ENCODE results near the gene OSGIN1. TPM values are rescaled to one million over a fixed set of nuclear protein-coding genes. Genes with fewer than 3 reads are reported as not detected.

OSGIN1 gene
- total RNA-seq, 1 experiment from 2014 or later: 6.4 TPM

DNA sequence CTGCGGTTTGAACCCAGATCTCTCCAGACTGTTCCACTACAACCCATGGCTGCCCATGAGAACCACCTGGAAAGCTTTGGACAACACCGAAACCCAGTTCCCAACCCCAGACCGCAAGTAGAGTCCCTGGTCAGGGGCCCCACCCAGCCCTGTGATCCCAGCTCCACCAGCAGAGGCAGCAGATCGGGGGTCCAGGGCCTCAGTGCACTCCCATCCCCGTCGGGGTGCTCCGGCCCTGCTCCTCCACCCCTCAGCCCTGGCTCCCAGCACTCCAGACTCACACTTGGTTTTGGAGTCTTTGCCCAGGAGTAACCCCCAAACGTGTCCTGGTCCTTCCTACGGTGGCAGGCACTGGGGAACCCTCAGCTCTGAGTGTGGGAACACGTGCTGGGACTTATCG is 20.7 kb upstream of the OSGIN1 start:
- no peak for DNase-seq (ENCODE audit: low read depth in 1 of 2, low spot score in 2 of 2)
- H3K4me3 ChIP-seq: no peak overlapping the region
- H3K9me3 ChIP-seq (replicated peaks): no peaks in the 10 kb centered on the region; the same call in 1 of the 2 replicates
- no peaks in the 10 kb centered on the region for H3K36me3 ChIP-seq
- H3K27ac ChIP-seq: no peak overlapping the region
- no peaks in the 10 kb centered on the region for H3K27me3 ChIP-seq (replicated peaks)
- H3K4me1 ChIP-seq (replicated peaks): no peaks in the 10 kb centered on the region

DNA sequence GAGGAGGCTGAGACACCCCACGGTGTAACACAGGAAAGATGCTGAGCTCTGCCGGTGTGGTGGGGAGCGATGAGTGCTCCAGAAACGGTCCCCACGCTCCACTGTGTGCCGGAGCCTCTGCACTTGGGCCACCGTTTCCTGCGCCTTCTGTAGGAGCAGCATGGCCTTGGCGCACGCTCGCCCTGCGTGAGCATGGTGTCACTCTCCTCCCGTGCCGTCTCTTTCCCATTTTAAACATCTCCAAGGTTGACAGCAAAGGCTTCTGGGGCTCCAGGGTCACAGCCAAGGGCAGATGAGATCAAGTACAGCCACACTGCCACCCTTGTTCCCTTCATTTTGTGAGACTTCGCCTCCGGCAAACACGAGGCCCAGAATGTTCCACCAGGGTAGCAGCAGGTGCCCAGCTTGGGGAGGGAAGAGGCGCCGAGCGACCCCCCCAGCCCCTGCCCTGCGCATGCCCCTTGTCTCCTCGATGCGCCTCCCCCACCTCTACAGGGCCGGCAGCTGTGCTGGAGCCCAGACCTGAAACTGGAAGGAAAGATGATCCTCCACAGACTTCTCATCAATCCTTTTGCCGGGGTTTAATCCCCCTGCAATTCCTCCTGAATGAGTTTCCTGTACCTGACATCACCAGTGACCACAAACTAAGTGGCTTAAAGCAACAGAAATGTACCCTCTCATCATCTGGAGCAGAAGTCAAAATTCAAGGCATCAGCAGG is 19.9 kb upstream of the OSGIN1 start:
- DNase-seq (ENCODE audit: low read depth in 1 of 2, low spot score in 2 of 2): no peak
- no peaks in the 10 kb centered on the region for H3K4me1 ChIP-seq (replicated peaks)
- H3K27me3 ChIP-seq (replicated peaks): no peaks in the 10 kb centered on the region
- H3K36me3 ChIP-seq: no peaks in the 10 kb centered on the region
- no peaks in the 10 kb centered on the region; the same call in 1 of the 2 replicates for H3K9me3 ChIP-seq (replicated peaks)
- H3K27ac ChIP-seq: no peak overlapping the region
- H3K4me3 ChIP-seq: no peak overlapping the region

DNA sequence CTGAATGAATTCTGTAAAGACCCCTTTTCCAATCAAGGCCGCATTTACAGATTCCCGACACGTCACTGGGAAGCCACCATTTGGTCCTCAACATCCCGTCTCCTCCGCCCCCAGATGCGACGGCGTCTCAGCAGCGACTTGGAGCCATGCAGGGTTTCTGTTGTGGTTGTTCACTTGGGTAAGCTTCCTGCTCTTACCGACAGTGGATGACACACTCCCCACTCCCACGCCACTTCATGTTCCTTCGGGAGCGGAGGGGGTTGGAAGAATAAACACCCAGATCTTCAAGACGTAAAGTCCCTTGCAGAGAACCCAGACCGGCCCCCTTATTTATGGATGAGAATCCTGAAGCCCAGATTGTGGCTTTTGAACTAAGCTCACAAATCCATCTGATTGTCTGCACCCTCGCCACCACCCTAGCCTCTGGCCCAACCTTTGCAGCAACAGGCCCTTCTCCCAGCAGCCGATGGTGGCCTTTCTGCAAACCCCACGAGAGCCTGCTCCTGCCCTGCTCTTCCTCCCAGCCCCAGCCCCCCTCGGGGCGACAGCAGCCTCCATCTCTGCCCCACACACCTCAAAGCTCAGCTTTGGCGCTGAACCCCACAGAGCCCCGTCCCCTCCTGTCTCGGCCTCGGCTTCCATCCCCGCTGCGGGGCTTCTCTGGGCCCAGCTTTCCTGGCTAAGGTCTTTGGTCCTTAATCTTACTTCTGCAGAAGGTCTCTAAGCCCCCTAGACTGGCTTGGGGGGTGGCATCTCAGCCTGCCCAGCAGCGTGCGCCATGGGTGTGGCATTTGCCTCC is 19.0 kb upstream of the OSGIN1 start:
- DNase-seq (ENCODE audit: low read depth in 1 of 2, low spot score in 2 of 2): no peak
- no peak overlapping the region for H3K27ac ChIP-seq
- H3K9me3 ChIP-seq (replicated peaks): no peaks in the 10 kb centered on the region; the same call in 1 of the 2 replicates
- H3K4me1 ChIP-seq (replicated peaks): no peaks in the 10 kb centered on the region
- H3K27me3 ChIP-seq (replicated peaks): no peaks in the 10 kb centered on the region
- no peak overlapping the region for H3K4me3 ChIP-seq
- H3K36me3 ChIP-seq: no peaks in the 10 kb centered on the region

DNA sequence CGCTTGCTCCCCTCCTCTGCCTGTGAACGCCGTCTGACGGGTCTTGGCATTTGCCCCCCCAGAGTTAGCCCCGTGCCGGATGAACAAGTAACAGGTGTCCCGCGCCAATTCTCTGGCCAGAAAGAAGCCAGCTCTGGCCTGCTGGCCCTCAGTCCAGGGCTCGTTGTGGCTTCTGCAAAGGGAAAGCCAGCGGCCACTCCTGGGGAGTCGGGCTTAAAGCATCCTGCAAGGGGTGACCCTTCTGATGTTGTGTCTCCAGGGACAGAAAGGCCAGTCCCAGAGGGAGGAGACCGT is 18.4 kb upstream of the OSGIN1 start:
- Histone ChIP-seq H3K4me1 (replicated peaks) (no peaks in the 10 kb centered on the region), H3K27me3 (replicated peaks) (no peaks in the 10 kb centered on the region), H3K27ac (no peak overlapping the region), H3K36me3 (no peaks in the 10 kb centered on the region), H3K9me3 (replicated peaks) (no peaks in the 10 kb centered on the region; the same call in 1 of the 2 replicates), H3K4me3 (no peak overlapping the region)
- no peak for DNase-seq (ENCODE audit: low read depth in 1 of 2, low spot score in 2 of 2)

DNA sequence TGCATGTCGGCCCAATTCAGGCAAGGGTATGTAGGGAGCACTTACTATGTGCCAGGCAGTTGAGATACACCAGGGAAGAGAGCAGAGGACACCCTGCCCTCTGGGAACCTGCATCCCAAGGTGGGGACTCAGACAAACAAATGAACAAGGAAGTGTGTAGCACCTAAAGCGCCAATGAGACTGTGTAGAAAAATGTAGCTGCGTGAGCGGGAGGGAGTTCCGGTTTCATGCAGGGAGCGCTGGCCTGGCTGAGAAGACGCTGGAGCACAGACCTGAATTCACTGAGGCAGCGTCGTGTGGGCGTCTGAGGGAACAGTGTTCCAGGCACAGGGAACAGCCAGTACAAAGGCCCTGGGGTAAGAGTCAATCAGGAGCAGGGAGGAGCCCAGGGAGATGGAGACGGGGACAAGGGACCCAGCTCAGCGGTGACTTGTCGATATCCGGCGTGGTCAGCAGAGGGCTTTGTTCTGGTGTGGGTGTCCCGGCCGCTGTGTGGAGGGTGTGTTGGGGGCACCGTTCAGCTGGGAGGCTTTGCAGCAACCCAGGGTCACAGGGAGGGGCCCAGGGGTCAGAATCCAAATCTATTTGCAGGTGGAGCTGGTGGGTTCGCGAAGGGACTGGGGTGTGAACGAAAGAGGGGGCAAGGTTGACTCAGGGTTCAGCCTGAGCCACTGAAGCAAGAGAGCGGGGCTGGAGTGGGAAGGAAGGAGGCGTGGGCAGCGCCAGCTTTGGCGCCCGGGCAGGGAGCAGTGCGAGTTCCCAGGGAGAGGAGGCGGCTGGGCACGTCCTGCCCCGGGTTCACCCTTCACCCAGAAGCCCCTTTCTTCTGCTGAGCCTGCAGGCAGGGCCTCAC is 17.8 kb upstream of the OSGIN1 start:
- no peak overlapping the region for H3K27ac ChIP-seq
- H3K36me3 ChIP-seq: no peaks in the 10 kb centered on the region

DNA sequence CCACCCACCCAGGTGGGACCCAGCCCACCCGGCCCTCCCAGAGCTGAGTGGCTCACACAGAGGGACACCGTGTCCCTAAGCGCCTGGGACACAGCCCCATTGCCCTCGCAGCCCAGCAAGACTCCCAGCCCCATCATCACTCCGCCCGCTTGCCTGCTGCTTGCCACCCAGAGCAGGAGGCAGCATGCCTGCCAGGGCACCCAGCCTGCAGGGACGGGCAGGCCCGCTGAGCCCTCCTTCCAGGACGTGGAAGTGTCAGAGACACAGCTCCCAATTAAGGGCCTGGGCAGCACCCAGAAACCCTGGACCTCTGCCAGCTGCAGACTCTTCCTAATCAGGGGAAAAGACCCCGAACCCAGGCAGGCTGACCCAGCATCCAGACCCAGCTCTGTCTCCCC is 17.2 kb upstream of the OSGIN1 start:
- Histone ChIP-seq H3K36me3 (no peaks in the 10 kb centered on the region), H3K27ac (no peak overlapping the region), H3K9me3 (replicated peaks) (no peaks in the 10 kb centered on the region; the same call in 1 of the 2 replicates), H3K27me3 (replicated peaks) (no peaks in the 10 kb centered on the region), H3K4me1 (replicated peaks) (no peaks in the 10 kb centered on the region), H3K4me3 (no peak overlapping the region)
- DNase-seq (ENCODE audit: low read depth in 1 of 2, low spot score in 2 of 2): no peak

More for the DNA sequence above, 17.8 kb upstream of the OSGIN1 start:
- DNase-seq (ENCODE audit: low read depth in 1 of 2, low spot score in 2 of 2): no peak
- no peak overlapping the region for H3K4me3 ChIP-seq
- no peaks in the 10 kb centered on the region for H3K27me3 ChIP-seq (replicated peaks)
- H3K9me3 ChIP-seq (replicated peaks): no peaks in the 10 kb centered on the region; the same call in 1 of the 2 replicates
- H3K4me1 ChIP-seq (replicated peaks): no peaks in the 10 kb centered on the region

DNA sequence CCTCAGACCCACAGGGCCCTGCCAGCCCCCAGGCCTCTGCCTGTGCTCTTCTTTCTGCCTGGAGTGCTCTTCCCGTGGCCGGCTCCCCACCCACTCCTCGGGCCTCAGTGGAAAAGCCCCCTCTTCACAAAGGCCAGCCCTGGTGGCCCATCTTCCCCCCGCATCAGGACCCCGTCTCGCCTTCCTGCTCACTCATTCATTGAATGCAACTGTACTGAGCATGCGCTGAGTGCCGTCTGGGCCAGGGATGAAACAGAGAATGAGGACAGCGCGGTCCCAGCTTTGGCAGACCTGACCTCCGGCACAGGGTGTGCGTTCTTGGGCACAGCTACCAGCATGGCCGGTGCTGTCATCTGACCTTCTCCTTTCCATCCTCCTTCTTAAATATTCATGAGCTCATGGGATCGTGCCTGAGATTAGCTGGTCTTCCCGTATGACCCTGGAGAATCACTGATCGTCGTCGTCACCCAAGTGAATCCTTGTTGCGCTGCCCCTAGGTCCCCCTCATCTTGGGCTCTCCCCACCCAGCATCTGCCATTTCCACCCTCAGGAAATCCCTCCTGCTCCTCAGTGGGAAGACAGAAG is 16.4 kb upstream of the OSGIN1 start:
- Histone ChIP-seq H3K9me3 (replicated peaks) (no peaks in the 10 kb centered on the region), H3K4me3 (no peak overlapping the region), H3K27ac (no peak overlapping the region), H3K27me3 (replicated peaks) (no peaks in the 10 kb centered on the region), H3K4me1 (replicated peaks) (no peaks in the 10 kb centered on the region), H3K36me3 (no peaks in the 10 kb centered on the region)
- DNase-seq (ENCODE audit: low read depth in 1 of 2, low spot score in 2 of 2): no peak

DNA sequence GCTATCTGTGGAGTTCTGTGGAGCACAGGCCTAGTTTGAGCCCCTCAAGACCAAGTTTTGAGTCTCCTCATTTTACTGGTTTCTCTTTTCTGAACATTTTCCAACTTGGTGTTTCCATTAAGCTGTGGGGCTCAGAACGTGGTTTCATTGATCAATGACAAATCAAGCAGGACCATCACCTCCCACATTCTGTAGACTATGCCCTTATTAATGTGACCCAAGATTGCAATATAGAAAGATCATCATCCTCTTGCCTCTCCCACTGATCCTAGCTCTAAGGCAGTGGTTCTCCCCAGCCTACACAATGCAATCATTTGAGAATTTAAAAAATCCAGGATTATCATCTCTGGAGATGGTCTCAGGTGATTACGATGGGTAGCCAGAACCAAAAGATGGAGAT is 15.8 kb upstream of the OSGIN1 start:
- DNase-seq (ENCODE audit: low read depth in 1 of 2, low spot score in 2 of 2): no peak
- Histone ChIP-seq H3K27me3 (replicated peaks) (no peaks in the 10 kb centered on the region), H3K9me3 (replicated peaks) (no peaks in the 10 kb centered on the region), H3K4me3 (no peak overlapping the region), H3K27ac (no peak overlapping the region), H3K4me1 (replicated peaks) (no peaks in the 10 kb centered on the region), H3K36me3 (no peaks in the 10 kb centered on the region)

DNA sequence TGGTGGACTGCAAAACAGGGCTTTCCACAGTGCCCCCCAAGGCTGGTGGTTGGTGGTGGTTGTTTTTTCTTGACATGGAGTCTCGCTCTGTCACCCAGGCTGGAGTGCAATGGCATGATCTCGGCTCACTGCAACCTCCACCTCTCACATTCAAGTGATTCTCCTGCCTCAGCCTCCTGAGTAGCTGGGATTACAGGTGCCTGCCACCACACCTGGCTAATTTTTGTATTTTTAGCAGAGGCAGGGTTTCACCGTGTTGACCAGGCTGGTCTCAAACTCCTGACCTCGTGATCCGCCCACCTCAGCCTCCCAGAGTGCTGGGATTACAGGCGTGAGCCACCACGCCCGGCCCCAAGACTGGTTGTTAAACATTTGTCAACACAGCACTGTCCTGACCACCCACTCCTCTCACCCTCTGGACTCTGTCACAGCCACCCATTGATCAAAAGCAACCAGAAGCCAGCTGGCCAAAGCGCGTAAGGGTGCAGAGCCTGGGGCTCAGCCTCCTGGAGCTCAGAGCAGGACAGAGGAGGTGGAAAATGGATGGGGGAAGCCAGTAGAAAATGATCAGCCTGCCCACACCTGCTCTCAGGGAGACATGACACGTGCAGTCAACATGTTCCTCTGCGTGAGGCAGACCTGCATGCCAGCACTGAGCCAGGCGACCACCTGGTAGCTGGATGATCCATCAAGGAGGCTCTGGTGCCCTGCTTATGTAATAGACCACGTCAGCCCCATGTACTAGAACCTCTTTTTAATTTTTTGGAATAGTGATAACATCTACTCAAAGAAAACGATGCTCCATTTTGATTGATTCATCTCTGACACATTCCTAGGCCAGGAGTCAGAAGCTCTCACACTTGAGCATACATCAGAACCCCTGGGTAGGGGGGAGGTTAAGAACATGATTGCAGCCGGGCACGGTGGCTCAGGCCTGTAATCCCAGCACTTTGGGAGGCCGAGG is 14.8 kb upstream of the OSGIN1 start:
- H3K4me3 ChIP-seq: no peak overlapping the region
- peaks cover 2% of the 10 kb centered on the region for H3K4me1 ChIP-seq (replicated peaks)
- no peaks in the 10 kb centered on the region for H3K27me3 ChIP-seq (replicated peaks)
- DNase-seq (ENCODE audit: low read depth in 1 of 2, low spot score in 2 of 2): no peak
- no peaks in the 10 kb centered on the region for H3K9me3 ChIP-seq (replicated peaks)
- H3K27ac ChIP-seq: no peak overlapping the region
- no peaks in the 10 kb centered on the region for H3K36me3 ChIP-seq

DNA sequence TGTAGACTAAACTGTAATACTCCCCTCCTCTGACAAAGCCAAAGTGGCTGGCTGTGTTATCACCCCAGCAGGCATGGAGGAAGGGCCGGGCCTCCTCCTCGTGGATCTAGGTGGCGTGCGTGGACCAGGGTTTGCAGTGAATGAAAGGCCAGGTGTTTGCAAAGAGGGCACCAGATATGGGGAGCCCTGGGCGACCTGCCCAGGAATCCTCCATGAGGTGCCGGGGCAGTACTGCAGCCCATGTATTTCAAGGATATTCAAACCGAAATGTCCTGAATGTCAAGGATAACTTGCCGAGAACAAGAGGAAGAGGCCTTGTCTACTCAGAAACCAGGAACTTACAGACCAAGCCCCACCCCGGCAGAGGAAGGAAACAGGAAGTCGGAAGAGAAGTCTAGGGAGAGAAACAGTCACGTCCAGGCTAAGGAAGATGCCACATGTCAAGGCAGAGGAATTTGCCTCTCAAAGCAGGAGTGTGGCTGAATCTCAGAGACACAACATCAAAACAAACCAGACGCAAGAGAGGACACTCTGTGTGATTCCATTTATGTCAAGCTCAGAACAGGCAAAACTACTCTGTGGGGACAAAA is 13.7 kb upstream of the OSGIN1 start:
- H3K36me3 ChIP-seq: no peaks in the 10 kb centered on the region
- H3K4me1 ChIP-seq (replicated peaks): peaks cover 8% of the 10 kb centered on the region
- no peaks in the 10 kb centered on the region for H3K9me3 ChIP-seq (replicated peaks)
- DNase-seq (ENCODE audit: low read depth in 1 of 2, low spot score in 2 of 2): no peak
- H3K4me3 ChIP-seq: no peak overlapping the region
- H3K27ac ChIP-seq: no peak overlapping the region
- H3K27me3 ChIP-seq (replicated peaks): no peaks in the 10 kb centered on the region

DNA sequence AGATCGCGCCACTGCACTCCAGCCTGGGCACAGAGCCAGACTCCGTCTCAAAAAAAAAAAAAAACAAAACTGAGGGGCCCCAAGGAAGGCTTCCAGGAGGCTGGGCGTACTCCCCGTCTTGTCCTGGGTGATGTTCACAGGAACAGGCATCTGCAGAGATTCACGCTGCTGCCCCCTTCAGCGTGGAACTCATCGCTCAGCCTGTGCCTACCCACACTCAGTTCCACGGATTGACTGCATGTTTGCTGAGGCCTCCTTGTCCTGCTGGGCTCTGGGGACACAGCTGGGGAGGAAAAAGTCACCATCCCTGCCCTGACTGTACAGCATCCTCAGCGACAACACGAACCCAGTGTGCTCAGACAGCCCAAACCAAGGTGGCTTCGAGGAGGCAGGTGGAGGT is 12.9 kb upstream of the OSGIN1 start:
- no peak overlapping the region for H3K27ac ChIP-seq
- peaks cover 8% of the 10 kb centered on the region for H3K4me1 ChIP-seq (replicated peaks)
- DNase-seq (ENCODE audit: low read depth in 1 of 2, low spot score in 2 of 2): no peak
- H3K36me3 ChIP-seq: no peaks in the 10 kb centered on the region
- H3K9me3 ChIP-seq (replicated peaks): no peaks in the 10 kb centered on the region
- no peaks in the 10 kb centered on the region for H3K27me3 ChIP-seq (replicated peaks)
- no peak overlapping the region for H3K4me3 ChIP-seq

DNA sequence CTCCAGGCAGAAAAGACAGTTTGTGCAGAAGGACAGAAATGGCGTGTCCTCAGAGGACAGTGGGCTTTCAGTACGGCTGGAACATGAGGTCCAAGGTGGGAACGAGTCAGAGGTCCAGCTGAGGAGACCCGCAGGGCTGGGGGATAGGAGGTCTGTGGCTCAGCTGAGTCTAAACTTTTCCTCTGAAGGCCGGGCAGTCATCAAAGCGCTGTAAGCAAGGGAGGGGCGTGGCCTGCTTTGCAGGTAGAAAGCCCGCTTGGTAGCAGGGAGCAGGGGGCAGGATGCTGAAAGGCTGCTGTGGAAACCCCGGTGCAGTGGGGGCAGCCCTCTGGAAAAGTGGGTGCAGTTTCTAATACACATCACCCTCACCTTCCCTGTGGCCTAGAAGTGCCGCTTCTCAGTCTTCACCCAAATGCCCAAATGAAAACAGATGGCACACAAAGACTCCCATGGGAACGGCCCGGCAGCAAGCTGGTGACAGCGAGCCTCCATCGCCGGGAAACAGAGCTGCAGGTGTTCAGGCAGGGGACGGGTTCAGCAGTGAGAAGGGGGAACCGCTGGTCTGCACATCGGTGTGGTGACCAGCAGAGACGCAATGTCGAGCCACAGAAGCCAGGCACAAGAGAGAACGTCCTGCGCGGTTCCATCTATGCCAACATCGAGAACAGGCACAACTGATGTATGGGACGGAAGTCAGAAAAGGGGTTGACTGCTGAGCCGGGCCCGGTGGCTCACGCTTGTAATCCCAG is 12.2 kb upstream of the OSGIN1 start:
- Histone ChIP-seq H3K9me3 (replicated peaks) (no peaks in the 10 kb centered on the region), H3K36me3 (no peaks in the 10 kb centered on the region), H3K27me3 (replicated peaks) (no peaks in the 10 kb centered on the region), H3K4me1 (replicated peaks) (peaks cover 8% of the 10 kb centered on the region), H3K27ac (no peak overlapping the region), H3K4me3 (no peak overlapping the region)
- no peak for DNase-seq (ENCODE audit: low read depth in 1 of 2, low spot score in 2 of 2)

Data from SJSA1 (cell line).